AG09309 (cell line): ENCODE measurements around the gene AKAP6.
A peak's percentile ranks its signal among the peaks of the same experiment; 100 is the strongest.

Experiments used
- DNase-seq: peaks from one replicate; pipeline ENCODE4 v3.0.0-alpha.2; 2010; ENCODE audit warnings: low read depth
- H3K4me3 ChIP-seq: 2 replicates; pipeline ENCODE4 v1.5.1; 2011; ENCODE audit warnings: mild to moderate bottlenecking, low read depth, low read length, moderate library complexity; ENCODE audit not compliant: control insufficient read depth
- TF ChIP-seq, protein P1 (sequence below): IDR thresholded peaks from 2 replicates; pipeline ENCODE4 v1.5.1; 2011; ENCODE audit warnings: mild to moderate bottlenecking, low read depth, low read length, inconsistent platforms; ENCODE audit not compliant: insufficient read depth, control insufficient read depth; ENCODE audit errors: missing control alignments

The AKAP6 gene

DNA sequence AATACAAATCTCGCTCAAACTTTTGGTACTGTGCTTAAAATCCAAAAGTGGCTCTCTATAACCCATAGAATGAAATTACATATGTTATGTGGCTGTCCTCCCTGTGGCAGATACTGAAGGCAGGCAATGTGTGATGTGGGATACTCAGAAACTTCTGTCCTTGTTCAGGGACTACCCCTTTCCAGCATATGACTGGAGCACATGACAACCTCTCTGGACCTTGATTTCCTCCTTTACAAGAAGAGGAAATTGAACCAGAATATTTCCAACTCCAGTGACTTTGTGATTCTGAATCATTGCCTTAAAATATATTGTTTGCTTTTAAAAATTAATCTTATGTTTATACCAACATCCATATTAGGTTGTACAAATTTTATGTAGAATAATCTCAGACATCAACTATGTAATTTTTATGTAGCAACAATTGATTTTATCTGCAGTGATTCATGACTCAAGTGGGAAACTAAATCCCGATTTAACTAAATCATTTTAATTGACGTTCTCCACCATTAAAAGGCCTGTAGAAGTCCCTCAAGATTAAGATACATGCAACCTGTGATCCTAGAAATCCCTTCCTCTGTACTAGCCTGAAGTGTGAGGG, 162.4 kb downstream of the AKAP6 start:
- H3K4me3 ChIP-seq, result no peak overlapping the region
- DNase-seq, result no peak
- TF ChIP-seq, protein P1, sequence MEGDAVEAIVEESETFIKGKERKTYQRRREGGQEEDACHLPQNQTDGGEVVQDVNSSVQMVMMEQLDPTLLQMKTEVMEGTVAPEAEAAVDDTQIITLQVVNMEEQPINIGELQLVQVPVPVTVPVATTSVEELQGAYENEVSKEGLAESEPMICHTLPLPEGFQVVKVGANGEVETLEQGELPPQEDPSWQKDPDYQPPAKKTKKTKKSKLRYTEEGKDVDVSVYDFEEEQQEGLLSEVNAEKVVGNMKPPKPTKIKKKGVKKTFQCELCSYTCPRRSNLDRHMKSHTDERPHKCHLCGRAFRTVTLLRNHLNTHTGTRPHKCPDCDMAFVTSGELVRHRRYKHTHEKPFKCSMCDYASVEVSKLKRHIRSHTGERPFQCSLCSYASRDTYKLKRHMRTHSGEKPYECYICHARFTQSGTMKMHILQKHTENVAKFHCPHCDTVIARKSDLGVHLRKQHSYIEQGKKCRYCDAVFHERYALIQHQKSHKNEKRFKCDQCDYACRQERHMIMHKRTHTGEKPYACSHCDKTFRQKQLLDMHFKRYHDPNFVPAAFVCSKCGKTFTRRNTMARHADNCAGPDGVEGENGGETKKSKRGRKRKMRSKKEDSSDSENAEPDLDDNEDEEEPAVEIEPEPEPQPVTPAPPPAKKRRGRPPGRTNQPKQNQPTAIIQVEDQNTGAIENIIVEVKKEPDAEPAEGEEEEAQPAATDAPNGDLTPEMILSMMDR, result no peak

DNA sequence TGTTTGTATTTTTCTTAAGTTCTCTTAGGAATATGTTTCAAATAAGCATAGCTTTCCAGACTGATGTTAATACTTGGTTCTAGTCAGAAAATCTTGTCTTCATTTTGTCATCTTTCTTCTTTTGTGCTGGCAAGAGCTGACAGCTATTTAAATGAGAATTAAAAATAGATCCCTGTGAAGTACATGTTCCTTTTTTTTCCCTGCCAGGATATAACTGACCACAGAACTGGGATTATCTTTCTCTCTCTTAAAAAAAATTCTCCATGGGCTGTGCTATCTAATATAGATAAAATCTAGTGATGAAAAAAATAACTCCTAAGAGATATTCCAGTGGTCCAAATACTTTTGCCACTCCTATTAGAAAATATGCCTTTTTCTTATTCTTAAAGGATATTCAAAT, 163.4 kb downstream of the AKAP6 start:
- no peak for DNase-seq
- no peak overlapping the region for H3K4me3 ChIP-seq
- TF ChIP-seq, protein P1, result no peak

DNA sequence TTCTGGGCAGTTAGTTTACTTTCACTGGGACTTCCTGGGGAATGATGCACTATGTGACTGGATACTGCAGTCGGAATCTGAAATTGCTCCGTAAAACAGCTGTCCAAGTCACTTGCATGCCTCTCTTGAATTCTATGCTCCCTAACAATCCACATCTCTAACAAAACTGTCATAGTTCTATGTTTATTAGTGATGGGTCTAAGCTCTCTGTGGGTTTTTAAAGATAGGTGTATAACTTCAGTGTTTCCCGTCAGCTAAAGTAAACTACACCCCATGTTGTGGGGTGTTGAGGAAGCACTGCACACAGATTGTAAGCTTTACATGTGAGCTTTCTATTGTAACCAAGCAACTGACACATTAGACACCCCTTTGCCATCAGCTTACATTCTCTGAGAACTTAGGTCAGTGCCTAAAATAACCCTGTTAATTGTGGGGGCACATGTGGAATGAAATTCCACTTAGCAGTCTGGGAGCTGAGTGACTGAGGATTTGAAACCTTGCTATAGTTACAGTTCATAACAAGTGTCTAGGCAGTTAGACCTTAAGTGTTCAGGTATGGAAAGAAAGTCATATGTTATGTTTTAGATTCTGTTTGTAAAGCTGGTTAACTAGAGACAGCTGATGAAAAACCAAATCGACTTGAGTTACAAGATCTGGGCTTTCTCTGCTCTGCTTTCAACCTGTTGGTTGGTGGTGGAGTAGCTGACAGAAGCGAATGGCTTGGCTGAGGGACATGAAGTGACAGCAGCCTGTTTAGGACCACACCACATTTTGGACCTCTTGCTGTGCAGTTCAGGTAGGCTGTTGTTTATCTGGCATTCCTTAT, 165.7 kb downstream of the AKAP6 start:
- DNase-seq, result no peak
- no peak overlapping the region for H3K4me3 ChIP-seq
- TF ChIP-seq, protein P1, result no peak

DNA sequence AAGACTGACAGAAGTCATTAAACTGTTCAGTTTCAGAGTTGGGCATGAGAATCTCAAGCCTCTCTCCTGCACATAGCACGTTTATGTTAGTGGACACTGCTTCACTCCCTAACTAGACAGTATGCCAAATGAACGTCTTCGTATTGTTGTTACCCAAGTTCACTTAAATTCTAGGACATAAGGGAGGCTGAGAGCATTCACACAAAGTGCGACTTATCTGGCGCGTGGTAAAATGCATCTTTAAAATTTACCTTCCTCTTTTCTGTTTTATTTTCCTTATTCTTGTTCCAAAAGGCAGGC, 166.3 kb downstream of the AKAP6 start:
- DNase-seq, result no peak
- TF ChIP-seq, protein P1, result no peak
- no peak overlapping the region for H3K4me3 ChIP-seq

DNA sequence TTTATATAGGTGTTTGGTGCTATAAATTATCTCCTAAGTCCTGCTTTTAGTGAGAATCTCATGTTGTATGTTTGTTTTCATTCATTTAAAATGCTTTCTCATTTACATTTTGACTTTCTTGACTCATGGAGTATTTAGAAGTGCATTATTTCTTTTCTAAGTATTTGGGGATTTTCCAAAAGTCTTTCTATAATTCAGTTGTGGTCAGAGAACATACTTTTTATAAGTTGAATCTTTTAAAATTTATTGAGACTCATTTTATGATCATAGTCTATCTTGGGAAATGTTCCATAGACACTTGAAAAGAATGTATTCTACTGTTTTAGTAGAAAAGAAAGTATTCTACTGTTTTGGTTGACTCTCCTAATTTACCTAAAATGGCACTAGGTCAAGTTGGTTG, 168.2 kb downstream of the AKAP6 start:
- TF ChIP-seq, protein P1, result no peak
- no peak overlapping the region for H3K4me3 ChIP-seq
- DNase-seq, result no peak

DNA sequence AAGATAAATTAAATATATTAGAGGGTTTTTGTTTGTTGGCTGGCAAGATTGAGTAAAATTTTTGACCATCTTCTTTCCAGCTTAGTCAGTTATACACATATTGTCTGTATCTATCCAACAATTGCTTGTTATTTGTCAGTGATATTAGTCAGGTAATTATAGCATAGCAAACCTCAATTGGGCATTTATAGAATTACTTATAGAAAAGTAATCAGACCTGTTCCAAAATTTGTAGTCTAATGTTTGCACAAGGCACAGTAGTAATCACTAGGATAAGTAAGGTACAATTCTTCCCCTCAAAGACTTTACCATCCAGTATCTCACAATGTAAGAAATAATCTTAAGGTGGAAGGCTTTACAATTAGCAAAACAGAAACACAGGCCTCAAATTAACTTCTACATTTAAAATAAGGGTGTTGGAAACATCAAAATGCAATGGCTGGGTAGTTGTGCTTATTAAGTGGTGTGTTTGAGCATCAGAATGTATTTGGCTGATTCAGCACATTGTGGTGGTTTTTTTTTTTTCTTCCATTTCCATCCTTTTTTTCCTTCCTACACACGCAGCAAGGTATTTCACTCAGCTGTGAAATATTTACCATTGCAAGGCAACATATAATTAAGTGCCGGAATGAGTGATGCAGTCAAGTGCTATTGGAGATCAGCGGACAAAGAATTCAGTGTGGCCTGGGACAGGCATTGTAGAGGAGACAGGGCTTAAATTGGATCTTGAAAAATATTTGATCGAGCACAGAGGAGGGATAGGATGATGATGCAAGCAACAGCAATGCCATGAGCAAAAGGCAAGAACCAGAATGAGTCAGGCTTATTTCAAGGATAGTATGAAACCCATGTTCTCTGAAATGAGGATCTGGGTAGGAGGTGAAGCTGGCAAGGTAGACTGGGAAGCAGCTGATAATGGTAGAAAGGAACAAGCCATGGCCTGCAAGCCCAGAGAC, 178.2 kb downstream of the AKAP6 start:
- TF ChIP-seq, protein P1, result no peak
- DNase-seq, result peak; percentile 81
- no peak overlapping the region for H3K4me3 ChIP-seq
